Measurements from ENCODE around the gene SLC10A1.

SLC10A1 gene

GRCh38 chr14:69770559-69770958, 26.5 kb downstream of the SLC10A1 start:
- no peak for TF ChIP-seq CTCF (IDR thresholded peaks at IDR 0.05; ENCODE audit: low read depth, low read length)
- H3K4me3 ChIP-seq (ENCODE audit: low read depth, low read length), result no peak overlapping the region

GRCh38 chr14:69769623-69770022, 27.4 kb downstream of the SLC10A1 start:
- no peak for TF ChIP-seq CTCF (IDR thresholded peaks at IDR 0.05; ENCODE audit: low read depth, low read length)
- no peak overlapping the region for H3K4me3 ChIP-seq (ENCODE audit: low read depth, low read length)

GRCh38 chr14:69768873-69769272, 28.2 kb downstream of the SLC10A1 start:
- H3K4me3 ChIP-seq (ENCODE audit: low read depth, low read length), result peak overlapping the region; percentile 100
- TF ChIP-seq CTCF (IDR thresholded peaks at IDR 0.05; ENCODE audit: low read depth, low read length), result no peak

GRCh38 chr14:69767369-69767999, 29.6 kb downstream of the SLC10A1 start:
- TF ChIP-seq CTCF (IDR thresholded peaks at IDR 0.05; ENCODE audit: low read depth, low read length), result no peak
- peak overlapping the region; percentile 100 for H3K4me3 ChIP-seq (ENCODE audit: low read depth, low read length)

- TF ChIP-seq CTCF (IDR thresholded peaks at IDR 0.05; ENCODE audit: low read depth, low read length), result no peak
- H3K4me3 ChIP-seq (ENCODE audit: low read depth, low read length), result peak within 1 kb of the TSS; percentile 100
Measured at GRCh38 chr14:69766984-69767368, 30.1 kb downstream of the SLC10A1 start, which contains the start of gene SRSF5. Gene SRSF5 (plus strand): TSS chr14:69767142. CDS start chr14:69768157, 1,015 bp downstream.

GRCh38 chr14:69763761-69764510, 33.1 kb downstream of the SLC10A1 start:
- no peak for TF ChIP-seq CTCF (IDR thresholded peaks at IDR 0.05; ENCODE audit: low read depth, low read length)
- no peak overlapping the region for H3K4me3 ChIP-seq (ENCODE audit: low read depth, low read length)

- H3K4me3 ChIP-seq (ENCODE audit: low read depth, low read length), result no peak overlapping the region
- TF ChIP-seq CTCF (IDR thresholded peaks at IDR 0.05; ENCODE audit: low read depth, low read length), result no peak
Measured at GRCh38 chr14:69760810-69761209, 36.2 kb downstream of the SLC10A1 start.

All from WI38 (cell line).